ENCODE results near the gene EIF5AL1.
"Not testable (repeated sequence)": the region's sequence is repeated elsewhere in the genome, so short reads cannot be mapped to it uniquely, and the experiment has no call there.

Gene EIF5AL1

GRCh38 chr10:79511891-79512583, at the start of gene EIF5AL1:
EIF5AL1 (plus strand) TSS chr10:79512533; CDS start chr10:79512650, 117 bp downstream.
- DNase-seq: not testable (repeated sequence)

DNA sequence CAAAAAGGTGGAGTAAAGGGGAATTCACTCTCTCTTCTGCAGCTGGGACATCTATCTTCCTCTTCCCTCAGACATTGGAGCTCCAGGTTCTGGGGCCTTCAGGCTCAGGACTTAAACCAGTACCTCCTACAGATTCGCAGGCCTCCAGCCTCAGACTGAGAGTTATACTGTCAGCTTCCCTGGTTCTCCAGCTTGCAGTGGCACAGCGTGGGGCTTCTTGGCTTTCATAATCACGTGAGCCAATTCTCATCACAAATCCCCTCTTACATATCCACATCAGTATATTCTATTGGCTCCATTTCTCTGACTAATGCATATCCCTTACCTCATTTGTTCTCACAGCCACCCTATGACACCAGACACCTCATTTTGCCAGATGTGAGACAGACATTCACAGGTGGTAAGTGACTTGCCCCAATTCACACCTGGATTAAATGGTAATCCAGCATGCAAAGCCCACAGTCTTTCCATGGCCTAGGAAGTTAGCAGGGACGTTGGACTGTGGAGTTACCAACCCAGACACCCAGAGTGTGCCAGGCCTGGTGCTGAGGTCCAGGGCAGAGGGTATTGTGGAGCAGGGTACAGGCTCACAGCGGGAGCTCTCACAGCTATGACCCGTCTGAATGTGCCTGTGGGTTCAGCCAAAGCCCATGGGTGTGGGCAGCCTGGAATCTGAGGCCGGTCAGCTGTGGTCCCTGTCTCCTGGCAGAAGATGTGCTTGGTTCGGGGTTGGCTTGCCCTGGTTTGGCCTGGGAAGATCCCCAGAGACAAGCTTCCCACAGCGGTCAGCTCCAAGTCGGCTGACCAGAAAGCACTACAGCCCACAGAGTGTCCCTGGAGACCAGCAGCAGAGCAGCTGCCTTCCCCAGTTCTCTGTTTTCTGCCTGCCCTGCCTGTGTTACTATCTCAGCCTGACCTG, 48.5 kb upstream of the EIF5AL1 start:
- no peak for DNase-seq

GRCh38 chr10:79465341-79465740, 47.0 kb upstream of the EIF5AL1 start:
- no peak for DNase-seq

- no peak for DNase-seq
These were observed 44.2 kb upstream of the EIF5AL1 start for GRCh38 chr10:79468015-79468560.

DNA sequence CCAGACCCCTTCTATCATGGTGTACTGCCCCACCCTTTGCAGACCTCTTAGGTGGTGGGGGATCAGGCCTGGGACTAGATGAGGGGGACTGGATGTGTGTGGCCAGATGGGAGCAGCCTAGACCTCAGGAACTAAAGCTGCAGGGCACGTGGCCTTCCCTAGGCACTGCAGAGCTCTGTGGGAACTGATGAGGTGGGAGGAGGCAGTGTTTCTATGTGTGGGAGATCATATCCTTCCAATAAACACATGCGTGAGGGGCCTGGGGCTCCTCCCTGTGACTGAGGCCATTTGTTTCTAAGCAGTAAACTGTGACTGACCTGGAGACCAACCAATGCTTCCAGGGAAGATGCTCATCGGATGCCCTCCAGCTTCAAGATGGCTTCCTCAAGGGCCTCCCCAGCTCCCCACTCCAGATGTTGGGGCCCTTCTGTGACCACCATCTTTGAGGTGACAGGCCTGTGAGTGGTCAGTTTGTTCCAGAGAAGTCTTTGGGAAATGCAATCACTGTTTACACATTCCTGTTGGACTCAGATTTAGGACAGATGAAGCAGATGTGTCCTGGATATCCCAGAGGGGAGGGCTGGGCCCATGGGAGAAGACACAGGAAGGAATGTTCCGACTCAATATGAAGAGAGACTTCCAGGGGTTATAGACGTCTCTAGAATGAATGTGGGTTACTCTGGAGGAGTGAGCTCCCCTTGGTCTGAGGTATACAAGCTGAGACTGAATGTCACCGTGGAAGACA, 43.3 kb upstream of the EIF5AL1 start:
- no peak for DNase-seq

- no peak for DNase-seq
These were observed 42.2 kb upstream of the EIF5AL1 start for GRCh38 chr10:79470096-79470495.

GRCh38 chr10:79471776-79472175, 40.6 kb upstream of the EIF5AL1 start:
- DNase-seq: no peak

- no peak for DNase-seq
These were observed 39.9 kb upstream of the EIF5AL1 start for GRCh38 chr10:79472449-79472848.

- DNase-seq: no peak
These were observed 39.4 kb upstream of the EIF5AL1 start for GRCh38 chr10:79472951-79473350.

DNA sequence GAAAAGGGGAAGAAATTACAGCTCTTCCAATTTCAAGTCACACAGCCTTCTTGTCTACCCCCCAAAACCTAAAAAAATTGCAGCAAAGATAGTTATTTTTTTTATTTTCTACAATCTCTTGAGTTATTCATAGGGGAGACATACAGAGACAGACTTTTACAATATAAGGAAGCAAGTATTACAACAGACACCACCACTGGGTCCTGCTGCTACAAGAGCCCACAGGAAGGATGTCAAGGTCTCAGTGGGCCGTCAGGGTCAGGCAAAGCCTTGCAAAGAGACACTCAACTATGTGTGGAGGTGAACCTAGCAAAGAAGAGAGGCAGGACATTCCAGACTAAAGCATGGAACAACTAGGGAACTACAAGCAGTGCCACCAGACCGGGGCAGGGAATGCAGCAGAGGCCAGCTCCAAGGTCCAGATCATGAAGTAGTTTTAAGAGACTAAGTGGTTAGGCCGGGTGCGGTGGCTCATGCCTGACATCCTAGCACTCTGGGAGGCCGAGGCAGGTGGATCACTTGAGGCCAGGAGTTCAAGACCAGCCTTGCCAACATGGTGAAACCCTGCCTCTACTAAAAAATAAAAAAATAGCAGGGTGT, 38.7 kb upstream of the EIF5AL1 start:
- no peak for DNase-seq

DNA sequence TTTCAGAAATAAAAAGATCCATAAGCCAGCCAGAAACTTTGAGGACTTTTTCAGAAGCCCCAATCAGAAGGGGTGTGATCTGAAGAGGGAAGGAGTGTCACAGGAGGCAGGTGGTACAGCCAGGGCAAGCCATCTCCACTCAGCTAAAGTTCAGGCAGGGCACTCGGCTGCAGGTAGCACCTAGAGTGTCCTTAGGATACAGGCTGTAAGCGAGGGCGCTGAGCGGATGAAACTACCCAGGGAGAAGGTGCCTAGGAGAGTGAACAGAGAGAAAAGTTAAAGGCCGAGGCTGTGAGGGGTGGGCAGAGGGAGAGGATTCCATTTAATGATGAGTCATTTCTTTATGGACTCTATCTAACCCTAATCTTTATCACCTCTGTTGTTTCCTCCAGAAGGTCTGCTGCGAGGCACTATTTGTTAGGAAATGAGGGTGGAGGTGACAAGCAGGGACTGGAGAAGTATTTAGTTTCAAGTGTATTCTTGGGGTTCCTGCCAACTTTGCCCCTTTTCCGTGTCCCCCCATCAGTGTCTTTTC, 37.1 kb upstream of the EIF5AL1 start:
- no peak for DNase-seq

GRCh38 chr10:79475877-79476276, 36.5 kb upstream of the EIF5AL1 start:
- no peak for DNase-seq

- DNase-seq: no peak
These were observed 35.7 kb upstream of the EIF5AL1 start for GRCh38 chr10:79476645-79477044.

DNA sequence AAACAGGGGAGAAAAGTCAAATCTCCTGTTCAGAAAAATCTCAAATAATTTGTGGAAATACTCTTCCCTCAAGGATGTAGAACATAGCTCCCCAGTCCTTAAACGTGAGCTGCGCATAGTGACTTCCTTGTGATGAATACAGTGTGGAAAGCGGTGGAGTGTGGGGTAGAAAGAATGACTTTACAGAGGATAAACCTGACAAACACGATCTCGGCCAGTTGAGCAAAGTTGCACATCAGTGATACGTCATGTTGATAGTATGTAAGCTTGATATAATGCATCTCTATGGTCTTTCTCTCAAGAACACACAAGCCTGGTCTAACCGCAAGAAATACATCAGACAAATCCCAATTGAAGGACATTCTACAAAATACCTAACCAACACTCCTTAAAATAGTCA, 34.9 kb upstream of the EIF5AL1 start:
- DNase-seq: no peak

DNA sequence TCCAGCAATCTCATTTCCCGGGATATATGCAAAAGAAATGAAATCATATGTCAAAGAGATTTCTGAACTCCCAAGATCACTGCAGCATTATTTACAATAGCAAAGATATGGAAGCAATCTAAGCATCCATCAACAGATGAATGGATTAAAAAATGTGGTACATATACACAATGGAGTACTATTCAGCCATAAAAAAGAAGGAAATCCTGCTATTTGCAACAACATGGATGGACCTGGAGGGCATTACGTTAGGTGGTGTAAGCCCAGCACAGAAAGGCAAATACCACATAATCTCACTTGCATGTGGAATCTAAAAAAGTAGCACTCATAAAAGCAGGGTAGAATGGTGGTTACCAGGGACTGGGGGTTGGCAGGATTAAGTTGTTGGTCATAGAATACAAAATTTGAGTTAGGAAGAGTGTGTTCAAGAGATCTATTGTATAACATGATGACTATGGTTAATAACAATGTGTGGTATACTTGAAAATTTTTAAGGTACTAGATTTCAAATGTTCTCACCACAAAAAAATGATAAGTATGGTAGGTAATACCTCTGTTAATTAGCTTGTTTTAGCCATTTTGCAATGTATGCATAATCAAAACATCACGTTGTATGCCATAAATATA, 32.9 kb upstream of the EIF5AL1 start:
- no peak for DNase-seq

DNA sequence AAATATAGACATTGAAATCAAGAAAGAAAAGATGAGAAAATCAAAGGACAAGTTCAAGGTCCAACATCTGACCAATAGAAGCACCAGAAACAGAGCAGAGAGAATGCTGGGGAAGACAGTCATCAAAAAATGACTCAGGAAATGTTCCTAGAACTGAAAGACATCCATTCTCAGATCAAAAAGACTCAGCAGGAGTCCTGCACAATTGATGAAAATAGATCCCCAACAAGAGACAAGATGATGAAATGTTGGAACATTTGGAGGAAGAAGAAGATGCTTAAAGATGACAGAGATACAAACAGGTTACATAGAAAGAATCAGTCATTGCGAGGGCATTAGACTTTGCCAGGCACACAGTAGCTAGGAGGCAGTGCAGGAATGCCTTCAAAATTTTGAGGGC, 30.0 kb upstream of the EIF5AL1 start:
- DNase-seq: no peak

DNA sequence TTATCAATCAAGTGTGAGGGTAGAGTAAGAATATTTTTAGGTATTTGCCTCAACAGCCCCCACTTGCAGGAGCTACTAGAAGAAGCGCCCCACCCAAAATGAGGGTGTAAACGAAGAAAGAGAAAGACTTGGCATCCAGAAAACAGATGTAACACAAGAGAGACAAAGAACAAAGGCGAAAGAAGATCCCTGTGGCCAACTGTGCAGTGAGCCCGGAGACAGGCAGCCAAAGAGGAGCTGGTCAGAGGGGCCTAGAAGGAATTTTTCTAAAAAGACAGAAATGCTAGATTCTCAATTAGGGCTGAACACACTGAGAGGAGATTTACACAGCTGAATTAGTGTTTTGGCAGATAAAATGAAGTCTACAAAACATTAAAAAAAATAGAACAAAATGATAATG, 29.6 kb upstream of the EIF5AL1 start:
- no peak for DNase-seq

GRCh38 chr10:79483299-79483698, 29.0 kb upstream of the EIF5AL1 start:
- DNase-seq: no peak

GRCh38 chr10:79483948-79484347, 28.4 kb upstream of the EIF5AL1 start:
- no peak for DNase-seq

- DNase-seq: no peak
These were observed 27.9 kb upstream of the EIF5AL1 start for GRCh38 chr10:79484476-79484875.

DNA sequence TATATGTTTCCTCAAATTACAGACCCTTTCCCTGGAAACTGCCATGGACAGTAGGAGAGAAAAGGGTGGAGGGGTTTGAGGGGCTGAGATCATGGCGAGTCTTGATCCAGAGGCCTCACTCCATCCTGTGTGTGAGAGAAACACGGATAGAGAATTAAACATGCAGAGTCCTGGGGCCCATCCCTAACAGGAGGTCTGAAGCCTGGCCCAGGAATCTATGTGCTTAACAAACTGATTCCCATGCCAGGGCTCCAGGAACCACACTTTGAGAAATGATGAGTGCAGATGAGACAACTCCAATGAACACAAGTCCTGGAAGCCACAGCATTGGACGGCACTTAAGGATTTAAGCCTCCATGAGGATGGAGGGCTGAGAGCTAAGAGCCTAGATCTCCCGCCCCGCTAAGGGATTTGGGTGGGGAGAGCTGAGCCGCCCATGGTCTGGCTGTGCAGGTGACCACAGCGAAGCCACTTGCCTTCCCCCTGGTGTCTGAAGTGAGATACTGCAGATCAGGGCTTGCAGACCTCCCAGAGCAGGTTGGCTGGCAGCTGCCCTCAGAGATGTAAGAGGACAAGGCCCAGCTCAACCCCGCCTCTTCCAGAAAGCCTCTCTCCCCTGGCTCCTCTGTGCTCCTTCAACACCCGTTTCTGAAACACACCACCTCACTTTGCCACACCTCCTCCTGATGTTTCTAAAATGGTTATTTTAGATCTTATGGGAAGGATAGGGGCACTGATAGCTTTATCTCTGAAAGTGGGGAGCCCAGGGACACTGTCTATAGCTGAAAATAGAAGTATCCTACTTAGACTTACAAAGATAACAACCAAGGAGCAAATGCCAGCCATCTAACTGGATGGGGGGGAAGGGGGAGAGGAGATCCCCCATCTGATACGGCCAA, 24.8 kb upstream of the EIF5AL1 start:
- DNase-seq: peak in 1 of 2 donors; percentile 15

Data from bone marrow (tissue), 2 donors.